T-cell (primary cell): Measurements from ENCODE around the gene PLVAP. TPM values are rescaled to one million over a fixed set of nuclear protein-coding genes. Genes with fewer than 3 reads are reported as not detected.

ENCODE experiments used
- ATAC-seq, 4 experiments: fragments of 200-7000 bp in 3 of 4; fragments of 150-1000 bp in 1 of 4; cut with Tn5 transposase; replicated peaks in 1 of 4; 1 replicate in 3 of 4; 2 replicates in 1 of 4; pipeline ENCODE4 v1.10.0; 2021; ENCODE audit warnings: moderate library complexity in 3 of 4, mild to moderate bottlenecking in 2 of 4, moderate number of reproducible peaks in 1 of 4
- CTCF ChIA-PET, 2 donors: fragments of 300-600 bp; sonication (Branson Sonifier 250); formaldehyde crosslinking; loops; one replicate each; lab custom pipeline; 2022; ENCODE audit warnings: antibody characterized with exemption in 2 of 2; lab: Charles Lee
- POLR2A ChIA-PET, 2 donors: fragments of 300-600 bp; sonication (Branson Sonifier 250); formaldehyde crosslinking; loops; one replicate each; lab custom pipeline; 2022; ENCODE audit warnings: antibody characterized with exemption in 2 of 2; lab: Charles Lee
- DNase-seq, 35 experiments: peaks; one replicate each; pipeline versions ENCODE4 v3.0.0 to v3.0.0-alpha.2; 2013 to 2023
- H3K27ac ChIP-seq: one replicate; pipeline ENCODE4 v1.5.1; 2013; ENCODE audit warnings: low read length
- H3K27me3 ChIP-seq, 2 experiments: replicated peaks in 1 of 2; 1 replicate in 1 of 2; 2 replicates in 1 of 2; pipeline versions ENCODE4 v1.6.1 to v1.7.0; 2013; ENCODE audit warnings: low read length in 1 of 2, mixed read lengths in 1 of 2; ENCODE audit not compliant: control insufficient read depth in 2 of 2, insufficient read depth in 2 of 2; ENCODE audit errors: extremely low read depth in 1 of 2
- H3K36me3 ChIP-seq, 2 donors: 1 replicate in 1 of 2; 2 replicates in 1 of 2; pipeline versions ENCODE4 v1.6.1 to v1.7.0; 2013; ENCODE audit warnings: low read length in 1 of 2; ENCODE audit not compliant: control insufficient read depth in 2 of 2, insufficient read depth in 1 of 2; ENCODE audit errors: extremely low read depth in 1 of 2
- H3K4me1 ChIP-seq, 2 experiments: 1 replicate in 1 of 2; 2 replicates in 1 of 2; pipeline versions ENCODE4 v1.6.1 to v1.7.0; 2013; ENCODE audit warnings: low read length in 2 of 2, mixed read lengths in 1 of 2; ENCODE audit not compliant: insufficient read depth in 2 of 2, control insufficient read depth in 1 of 2; ENCODE audit errors: extremely low read depth in 1 of 2
- H3K4me3 ChIP-seq, 2 donors: 1 replicate in 1 of 2; 2 replicates in 1 of 2; pipeline versions ENCODE4 v1.5.1 to v1.7.0; 2013; ENCODE audit warnings: mild to moderate bottlenecking in 2 of 2, low read length in 1 of 2, moderate library complexity in 1 of 2; ENCODE audit not compliant: control insufficient read depth in 1 of 2; ENCODE audit errors: extremely low read depth in 1 of 2
- H3K9me3 ChIP-seq: 2 replicates; pipeline ENCODE4 v1.7.0; 2013
- H3K27ac Mint-ChIP-seq, 2 donors: one replicate each; pipeline ENCODE4 v1.8.0; 2020 to 2021; ENCODE audit warnings: mild to moderate bottlenecking in 2 of 2, mixed read lengths in 2 of 2
- H3K27me3 Mint-ChIP-seq, 2 donors: one replicate each; pipeline ENCODE4 v1.8.0; 2021 to 2022; ENCODE audit warnings: mixed read lengths in 2 of 2
- H3K36me3 Mint-ChIP-seq: one replicate; pipeline ENCODE4 v1.8.0; 2021; ENCODE audit warnings: mixed read lengths
- H3K4me1 Mint-ChIP-seq, 3 donors: one replicate each; pipeline ENCODE4 v1.8.0; 2020 to 2022; ENCODE audit warnings: mixed read lengths in 3 of 3, mild to moderate bottlenecking in 1 of 3
- H3K4me3 Mint-ChIP-seq, 3 donors: one replicate each; pipeline ENCODE4 v1.8.0; 2020 to 2022; ENCODE audit warnings: mild to moderate bottlenecking in 3 of 3, mixed read lengths in 3 of 3, moderate library complexity in 3 of 3
- H3K9me3 Mint-ChIP-seq, 3 donors: one replicate each; pipeline ENCODE4 v1.8.0; 2020 to 2022; ENCODE audit warnings: mixed read lengths in 3 of 3
- WGBS: methylation state at CpG from one replicate; pipeline ENCODE4 v1.1.5; 2013; ENCODE audit warnings: missing lambda C conversion rate; ENCODE audit not compliant: insufficient coverage; 5-methylcytosine and 5-hydroxymethylcytosine counted together
- total RNA-seq, 35 experiments: library from RNA in 6 of 35; stranded (reverse) in 6 of 35; fragments of 120-200 nt in 1 of 35; gene quantifications; one replicate each; pipeline versions ENCODE4 v1.2.1 to v1.2.4 and lab custom pipeline; 2013 to 2026

The PLVAP gene
- total RNA-seq (under 1 TPM in 4 of 5 donors, not detected in 1; 0.19 to 0.86 (median 0.48) TPM), total RNA-seq (lab: John Stamatoyannopoulos, UW) (0 to 0.36 (median 0) reads per million in 29 experiments)
- total RNA-seq (2013), result 0.07 TPM

- WGBS, result 69% methylated on average over 28 of the region's 39 CpGs
- Histone ChIP-seq H3K27me3 (peaks cover 0 to 29% of the 10 kb centered on the region in 2 experiments), H3K27ac (no peak within 1 kb of the TSS), H3K36me3 (no peaks in the 10 kb centered on the region), H3K4me3 (no peak within 1 kb of the TSS), H3K9me3 (no peaks in the 10 kb centered on the region), H3K4me1 (no peaks in the 10 kb centered on the region)
- ATAC-seq (no peak), DNase-seq (no peak)
- Mint-ChIP-seq H3K36me3 (no peaks in the 10 kb centered on the region), H3K27me3 (peaks cover 3 to 15% of the 10 kb centered on the region in 2 donors), H3K9me3 (peaks cover 0 to 4% (median 0%) of the 10 kb centered on the region in 3 donors), H3K4me1 (peaks cover 0 to 6% (median 0%) of the 10 kb centered on the region in 3 donors), H3K27ac (peak within 1 kb of the TSS in 1 of 2 donors; percentile 71), H3K4me3 (no peak within 1 kb of the TSS)
- ChIA-PET POLR2A (no interaction called here), CTCF (no interaction called here)
These were observed at the start of gene PLVAP for GRCh38 chr19:17376935-17377600. PLVAP (minus strand) TSS chr19:17377342; CDS start chr19:17377288, 54 bp downstream.

- ATAC-seq (peak; percentile 39 to 63 (median 52)), DNase-seq (peak in 3 of 35 experiments; percentile 22 to 32 (median 31))
- 45% methylated on average over 15 of the region's 27 CpGs for WGBS
- H3K27ac Mint-ChIP-seq, result no peak overlapping the region
- Histone ChIP-seq H3K9me3 (no peaks in the 10 kb centered on the region), H3K4me1 (peaks cover 3 to 16% of the 10 kb centered on the region in 2 experiments), H3K27ac (no peak overlapping the region), H3K36me3 (peaks cover 0 to 3% of the 10 kb centered on the region in 2 donors), H3K27me3 (no peaks in the 10 kb centered on the region), H3K4me3 (no peak overlapping the region)
- H3K4me3 Mint-ChIP-seq, result no peak overlapping the region
- H3K27me3 Mint-ChIP-seq, result no peaks in the 10 kb centered on the region
- H3K9me3 Mint-ChIP-seq, result no peaks in the 10 kb centered on the region
- peaks cover 6 to 13% (median 8%) of the 10 kb centered on the region in 3 donors for H3K4me1 Mint-ChIP-seq
- ChIA-PET CTCF (no interaction called here), POLR2A (interaction anchor here in 1 of 2 donors (0.6 kb wide), 1 partner anchor 349 kb away, joined by 5 read pairs; no protein-coding TSS in a partner anchor)
- peaks cover 4% of the 10 kb centered on the region for H3K36me3 Mint-ChIP-seq
These were observed 47.7 kb upstream of the PLVAP start for GRCh38 chr19:17424743-17425365.

GRCh38 chr19:17423429-17424208, 46.5 kb upstream of the PLVAP start:
- WGBS, result 92% methylated on average over 6 of the region's 20 CpGs
- peaks cover 7 to 24% of the 10 kb centered on the region in 2 experiments for H3K4me1 ChIP-seq
- H3K27ac ChIP-seq, result no peak overlapping the region
- CTCF ChIA-PET, result no interaction called here
- H3K4me3 Mint-ChIP-seq, result no peak overlapping the region
- no peaks in the 10 kb centered on the region for H3K27me3 Mint-ChIP-seq
- DNase-seq, result no peak
- ATAC-seq, result no peak
- no peaks in the 10 kb centered on the region for H3K9me3 Mint-ChIP-seq
- H3K27ac Mint-ChIP-seq, result no peak overlapping the region
- H3K27me3 ChIP-seq, result no peaks in the 10 kb centered on the region
- peaks cover 0 to 3% of the 10 kb centered on the region in 2 donors for H3K36me3 ChIP-seq
- H3K36me3 Mint-ChIP-seq, result peaks cover 4% of the 10 kb centered on the region
- POLR2A ChIA-PET, result interaction anchor here in 1 of 2 donors (0.6 kb wide), 1 partner anchor 26 kb away, joined by 4 read pairs; no protein-coding TSS in a partner anchor
- no peaks in the 10 kb centered on the region for H3K9me3 ChIP-seq
- H3K4me3 ChIP-seq, result no peak overlapping the region
- H3K4me1 Mint-ChIP-seq, result peaks cover 15 to 20% (median 18%) of the 10 kb centered on the region in 3 donors

GRCh38 chr19:17421942-17422341, 44.8 kb upstream of the PLVAP start:
- Histone ChIP-seq H3K4me1 (peaks cover 7 to 24% of the 10 kb centered on the region in 2 experiments), H3K36me3 (peaks cover 0 to 3% of the 10 kb centered on the region in 2 donors), H3K27me3 (no peaks in the 10 kb centered on the region), H3K27ac (no peak overlapping the region), H3K4me3 (no peak overlapping the region), H3K9me3 (no peaks in the 10 kb centered on the region)
- POLR2A ChIA-PET, result no interaction called here
- Mint-ChIP-seq H3K36me3 (peaks cover 5% of the 10 kb centered on the region), H3K9me3 (no peaks in the 10 kb centered on the region), H3K4me3 (peak overlapping the region in 1 of 3 donors; percentile 93), H3K27me3 (no peaks in the 10 kb centered on the region), H3K27ac (no peak overlapping the region), H3K4me1 (peaks cover 16 to 20% (median 18%) of the 10 kb centered on the region in 3 donors)
- DNase-seq (no peak), ATAC-seq (no peak)
- 100% methylated on average over 4 of the region's 4 CpGs for WGBS
- CTCF ChIA-PET, result no interaction called here

GRCh38 chr19:17420475-17420924, 43.4 kb upstream of the PLVAP start:
- Histone ChIP-seq H3K36me3 (peaks cover 0 to 3% of the 10 kb centered on the region in 2 donors), H3K27me3 (no peaks in the 10 kb centered on the region), H3K27ac (peak overlapping the region; percentile 18), H3K4me3 (peak overlapping the region; percentile 80 to 82), H3K4me1 (peaks cover 7 to 24% of the 10 kb centered on the region in 2 experiments), H3K9me3 (no peaks in the 10 kb centered on the region)
- peaks cover 8% of the 10 kb centered on the region for H3K36me3 Mint-ChIP-seq
- ChIA-PET POLR2A (interaction anchor here in 1 of 2 donors (0.7 kb wide), 1 partner anchor 834 kb away, joined by 4 read pairs; no protein-coding TSS in a partner anchor), CTCF (interaction anchor here (0.6 to 1.2 kb wide), 2 partner anchors 9 to 76 kb away, joined by 4 to 5 read pairs; no protein-coding TSS in a partner anchor)
- peak overlapping the region; percentile 87 to 93 (median 90) for H3K4me3 Mint-ChIP-seq
- H3K4me1 Mint-ChIP-seq, result peaks cover 17 to 20% (median 18%) of the 10 kb centered on the region in 3 donors
- 7% methylated on average over 25 of the region's 25 CpGs for WGBS
- H3K9me3 Mint-ChIP-seq, result no peaks in the 10 kb centered on the region
- H3K27ac Mint-ChIP-seq, result peak overlapping the region; percentile 39 to 55
- DNase-seq (peak in 6 of 35 experiments; percentile 13 to 38 (median 21)), ATAC-seq (peak in 1 of 4 experiments; percentile 7)
- H3K27me3 Mint-ChIP-seq, result no peaks in the 10 kb centered on the region
